ENCODE results near the gene PGAM5.

GRCh38 chr12:132766380-132767085, 55.9 kb downstream of the PGAM5 start:
- TF ChIP-seq CTCF (IDR thresholded peaks at IDR 0.05; ENCODE audit: borderline replicate concordance, extremely low read depth, low read length, poor library complexity, severe bottlenecking) (no peak), EZH2 (IDR thresholded peaks at IDR 0.05; ENCODE audit: borderline replicate concordance, low read depth, low read length, severe bottlenecking) (no peak)
